Endodermal cell (in vitro differentiated cells): Measurements from ENCODE around the gene ENGASE. TPM values are rescaled to one million over a fixed set of nuclear protein-coding genes. Genes with fewer than 3 reads are reported as not detected.
A peak's percentile ranks its signal among the peaks of the same experiment; 100 is the strongest.

Source experiments
- DNase-seq: peaks from one replicate; pipeline ENCODE4 v3.0.0-alpha.2; 2017
- H3K27ac ChIP-seq: 2 replicates; pipeline ENCODE4 v1.5.1; 2013; ENCODE audit warnings: mild to moderate bottlenecking, low read depth, low read length, moderate library complexity
- H3K27me3 ChIP-seq: 2 replicates; pipeline ENCODE4 v1.6.1; 2013; ENCODE audit warnings: mild to moderate bottlenecking, low read length, moderate library complexity; ENCODE audit not compliant: insufficient read depth, control insufficient read depth, poor library complexity, severe bottlenecking
- H3K36me3 ChIP-seq: 2 replicates; pipeline ENCODE4 v1.7.0; 2013; ENCODE audit warnings: mild to moderate bottlenecking, low read length, moderate library complexity; ENCODE audit not compliant: control insufficient read depth, insufficient read depth
- H3K4me1 ChIP-seq: one replicate; pipeline ENCODE4 v1.7.0; 2013; ENCODE audit warnings: low read length; ENCODE audit not compliant: control insufficient read depth, insufficient read depth
- H3K4me3 ChIP-seq: 2 replicates; pipeline ENCODE4 v1.5.1; 2013; ENCODE audit warnings: mild to moderate bottlenecking, low read length, moderate library complexity
- H3K9ac ChIP-seq: 2 replicates; pipeline ENCODE4 v1.6.1; 2013; ENCODE audit warnings: mild to moderate bottlenecking, low read length, moderate library complexity; ENCODE audit not compliant: poor library complexity, severe bottlenecking; ENCODE audit errors: extremely low read depth
- H3K9me3 ChIP-seq: 2 replicates; pipeline ENCODE4 v1.6.1; 2013; ENCODE audit warnings: mild to moderate bottlenecking, low read length, moderate library complexity; ENCODE audit not compliant: control insufficient read depth
- H3K27ac Mint-ChIP-seq: 2 replicates; pipeline ENCODE4 v1.8.0; 2020; ENCODE audit warnings: mixed read lengths
- H3K27me3 Mint-ChIP-seq: 2 replicates; pipeline ENCODE4 v1.8.0; 2021; ENCODE audit warnings: mild to moderate bottlenecking, mixed read lengths; ENCODE audit not compliant: insufficient read depth
- H3K36me3 Mint-ChIP-seq: 2 replicates; pipeline ENCODE4 v1.8.0; 2020; ENCODE audit warnings: low read depth, mixed read lengths
- H3K4me1 Mint-ChIP-seq: 2 replicates; pipeline ENCODE4 v1.8.0; 2020; ENCODE audit warnings: mixed read lengths
- H3K4me3 Mint-ChIP-seq: 2 replicates; pipeline ENCODE4 v1.8.0; 2020; ENCODE audit warnings: mild to moderate bottlenecking, moderate library complexity, mixed read lengths
- H3K9me3 Mint-ChIP-seq: 2 replicates; pipeline ENCODE4 v1.8.0; 2020; ENCODE audit warnings: mild to moderate bottlenecking, mixed read lengths
- WGBS, 2 experiments: methylation state at CpG; one replicate each; pipeline versions ENCODE4 v1.1.5 to v1.1.7; 2013; ENCODE audit warnings: missing lambda C conversion rate in 2 of 2, mixed read lengths in 1 of 2; ENCODE audit not compliant: insufficient coverage in 1 of 2, insufficient read length in 1 of 2; 5-methylcytosine and 5-hydroxymethylcytosine counted together
- total RNA-seq, 2 donors: library from RNA; stranded (reverse); fragmentation: NEBNext Ultra II Directional in 1 of 2; extraction: Animal tissue kit (Norgen Biotek cat#: 25700) in 1 of 2; gene quantifications; 2 replicates in 1 of 2; 3 replicates in 1 of 2; pipeline ENCODE4 v1.2.1, GENCODE V29; 2021
- TF ChIP-seq, protein P1 (sequence below): fragments of 200-600 bp; sonication (generic); conservative IDR thresholded peaks from 2 replicates; pipeline ENCODE4 v1.5.0; 2021; ENCODE audit warnings: antibody characterized with exemption, mild to moderate bottlenecking

The ENGASE gene
- total RNA-seq, 2 donors from 2014 or later: 40.8 to 42.0 TPM

DNA sequence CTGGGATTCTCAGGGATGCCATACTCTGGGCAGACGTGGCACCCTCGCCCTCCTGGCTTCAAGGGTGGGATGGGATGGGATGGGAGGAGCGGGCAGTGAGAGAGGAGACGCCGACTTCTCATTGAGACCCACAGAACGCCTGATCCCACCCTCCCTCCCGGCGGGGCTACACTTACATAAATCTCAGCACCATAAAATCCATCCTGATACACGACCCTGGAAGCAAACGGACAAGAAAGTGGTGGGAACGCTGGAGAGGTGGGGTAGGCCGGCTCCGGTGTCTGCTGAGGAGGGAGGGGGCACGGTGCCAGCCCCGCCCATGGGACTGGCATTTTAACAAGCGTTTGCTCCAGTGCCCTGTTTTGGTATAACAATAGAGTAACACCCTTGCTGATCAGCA lies 21.9 kb downstream of the ENGASE start:
- Mint-ChIP-seq H3K27me3 (no peaks in the 10 kb centered on the region), H3K27ac (no peak overlapping the region)
- WGBS, 2 experiments: 85 to 88% methylated on average over 4 to 13 of the region's 16 CpGs

DNA sequence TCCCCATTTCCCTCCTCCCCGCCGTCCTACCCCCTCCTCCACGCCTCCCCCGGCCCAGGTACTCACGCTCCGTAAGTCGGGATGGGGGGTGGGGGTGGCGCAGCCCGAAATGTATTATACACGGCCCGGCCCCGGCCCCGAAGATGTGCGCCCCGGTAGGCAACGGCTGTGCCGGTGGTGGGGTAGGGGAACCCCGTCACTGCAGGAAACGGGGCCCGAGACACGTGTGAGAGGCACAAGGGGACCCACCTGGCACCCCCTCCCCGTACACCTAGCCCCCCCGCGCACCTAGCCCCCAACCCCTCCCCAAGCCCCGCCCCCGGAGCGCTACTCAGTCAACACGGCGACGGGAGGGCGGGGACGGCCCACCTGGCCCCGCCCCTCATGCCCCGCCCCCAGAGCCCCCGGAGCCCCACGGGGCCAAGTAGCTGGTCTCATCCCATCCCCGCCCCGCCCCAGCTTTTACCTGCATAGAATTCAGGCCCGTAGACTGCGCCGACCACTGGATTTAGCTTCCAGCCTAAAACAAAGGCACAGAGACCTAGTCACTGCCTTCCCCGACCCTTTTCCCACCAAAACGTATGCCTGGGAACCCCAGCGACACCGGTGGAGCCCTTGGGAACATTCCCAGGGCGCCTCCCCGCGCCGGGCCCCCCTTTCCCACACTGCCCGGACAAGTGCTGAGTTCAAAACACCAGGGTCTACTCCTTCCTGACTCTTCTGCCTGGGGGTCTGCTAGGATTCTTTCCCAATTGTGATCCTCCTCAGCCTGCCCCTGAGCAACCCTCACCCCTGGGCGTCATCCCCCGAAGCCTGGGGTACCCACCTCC lies 22.8 kb downstream of the ENGASE start:
- TF ChIP-seq, protein P1, sequence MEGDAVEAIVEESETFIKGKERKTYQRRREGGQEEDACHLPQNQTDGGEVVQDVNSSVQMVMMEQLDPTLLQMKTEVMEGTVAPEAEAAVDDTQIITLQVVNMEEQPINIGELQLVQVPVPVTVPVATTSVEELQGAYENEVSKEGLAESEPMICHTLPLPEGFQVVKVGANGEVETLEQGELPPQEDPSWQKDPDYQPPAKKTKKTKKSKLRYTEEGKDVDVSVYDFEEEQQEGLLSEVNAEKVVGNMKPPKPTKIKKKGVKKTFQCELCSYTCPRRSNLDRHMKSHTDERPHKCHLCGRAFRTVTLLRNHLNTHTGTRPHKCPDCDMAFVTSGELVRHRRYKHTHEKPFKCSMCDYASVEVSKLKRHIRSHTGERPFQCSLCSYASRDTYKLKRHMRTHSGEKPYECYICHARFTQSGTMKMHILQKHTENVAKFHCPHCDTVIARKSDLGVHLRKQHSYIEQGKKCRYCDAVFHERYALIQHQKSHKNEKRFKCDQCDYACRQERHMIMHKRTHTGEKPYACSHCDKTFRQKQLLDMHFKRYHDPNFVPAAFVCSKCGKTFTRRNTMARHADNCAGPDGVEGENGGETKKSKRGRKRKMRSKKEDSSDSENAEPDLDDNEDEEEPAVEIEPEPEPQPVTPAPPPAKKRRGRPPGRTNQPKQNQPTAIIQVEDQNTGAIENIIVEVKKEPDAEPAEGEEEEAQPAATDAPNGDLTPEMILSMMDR: no peak
- Histone ChIP-seq H3K9ac (no peak overlapping the region), H3K4me3 (no peak overlapping the region)

More for the DNA sequence above, 21.9 kb downstream of the ENGASE start:
- no peak for DNase-seq
- TF ChIP-seq, protein P1: no peak
- H3K4me1 ChIP-seq: no peaks in the 10 kb centered on the region
- no peak overlapping the region for H3K4me3 ChIP-seq
- no peak overlapping the region for H3K4me3 Mint-ChIP-seq
- no peaks in the 10 kb centered on the region for H3K36me3 Mint-ChIP-seq
- no peaks in the 10 kb centered on the region for H3K9me3 Mint-ChIP-seq
- no peak overlapping the region for H3K27ac ChIP-seq
- H3K27me3 ChIP-seq: no peaks in the 10 kb centered on the region
- no peaks in the 10 kb centered on the region for H3K9me3 ChIP-seq
- H3K36me3 ChIP-seq: no peaks in the 10 kb centered on the region
- no peak overlapping the region for H3K9ac ChIP-seq
- H3K4me1 Mint-ChIP-seq: peaks cover 4% of the 10 kb centered on the region

DNA sequence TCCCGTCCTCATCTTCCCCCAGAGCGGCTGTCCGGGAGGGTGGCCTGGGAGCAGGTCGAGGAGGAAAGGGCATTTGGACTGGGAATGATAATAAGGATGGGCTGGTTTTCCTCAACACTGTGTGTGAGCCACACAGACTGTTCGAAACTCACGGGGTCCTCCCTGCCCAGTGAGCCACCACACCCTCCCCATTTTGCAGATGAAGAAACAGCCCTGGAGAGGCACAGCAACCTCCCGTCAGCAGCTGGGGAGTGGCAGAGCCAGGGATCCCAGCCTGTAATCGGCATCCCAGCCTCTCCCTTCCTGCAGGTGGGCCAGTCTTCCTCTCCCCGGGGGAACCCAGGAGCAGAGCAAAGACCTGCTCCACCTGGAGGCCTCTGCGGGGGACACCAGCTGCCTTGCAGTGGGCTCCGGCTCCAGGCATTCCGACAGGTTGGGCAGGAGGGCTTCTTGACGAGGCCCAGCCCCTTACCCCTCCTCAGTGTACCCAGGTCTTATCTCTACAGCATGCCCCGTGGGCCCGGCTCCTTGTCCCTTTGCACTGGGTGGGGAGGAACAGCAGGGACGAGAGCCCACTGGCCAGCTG lies 23.8 kb downstream of the ENGASE start:
- Histone ChIP-seq H3K9me3 (no peaks in the 10 kb centered on the region), H3K4me1 (no peaks in the 10 kb centered on the region), H3K27ac (no peak overlapping the region), H3K27me3 (no peaks in the 10 kb centered on the region), H3K9ac (no peak overlapping the region), H3K36me3 (no peaks in the 10 kb centered on the region), H3K4me3 (no peak overlapping the region)
- peak; percentile 80 for DNase-seq
- Mint-ChIP-seq H3K27ac (no peak overlapping the region), H3K4me1 (peaks cover 4% of the 10 kb centered on the region), H3K27me3 (no peaks in the 10 kb centered on the region), H3K36me3 (no peaks in the 10 kb centered on the region), H3K9me3 (no peaks in the 10 kb centered on the region), H3K4me3 (no peak overlapping the region)
- TF ChIP-seq, protein P1: peak; percentile 45
- WGBS, 2 experiments: 91 to 100% methylated on average over 1 to 12 of the region's 16 CpGs

More for the DNA sequence above, 22.8 kb downstream of the ENGASE start:
- Histone ChIP-seq H3K27ac (no peak overlapping the region), H3K9me3 (no peaks in the 10 kb centered on the region), H3K4me1 (no peaks in the 10 kb centered on the region), H3K27me3 (no peaks in the 10 kb centered on the region), H3K36me3 (no peaks in the 10 kb centered on the region)
- Mint-ChIP-seq H3K4me3 (no peak overlapping the region), H3K4me1 (peaks cover 4% of the 10 kb centered on the region), H3K27ac (no peak overlapping the region), H3K36me3 (no peaks in the 10 kb centered on the region), H3K27me3 (no peaks in the 10 kb centered on the region), H3K9me3 (no peaks in the 10 kb centered on the region)
- WGBS, 2 experiments: 90 to 94% methylated on average over 21 to 48 of the region's 52 CpGs
- peak; percentile 80 for DNase-seq
